ENCODE results near the gene SRCAP.
A peak's percentile ranks its signal among the peaks of the same experiment; 100 is the strongest.

The SRCAP gene

GRCh38 chr16:30737794-30738648 lies 39.0 kb downstream of the SRCAP start:
- DNase-seq = no peak

- no peak for DNase-seq
Measured at GRCh38 chr16:30738984-30739951, 40.3 kb downstream of the SRCAP start.

- peak; percentile 4 to 12 (median 8) for DNase-seq
Measured at GRCh38 chr16:30740364-30741251, 41.6 kb downstream of the SRCAP start.

GRCh38 chr16:30741461-30741914 lies 42.5 kb downstream of the SRCAP start:
- peak in 1 of 3 experiments; percentile 6 for DNase-seq

- no peak for DNase-seq
Measured at GRCh38 chr16:30743716-30744115, 44.7 kb downstream of the SRCAP start.

- DNase-seq = no peak
Measured at GRCh38 chr16:30744183-30744582, 45.2 kb downstream of the SRCAP start.

- DNase-seq = no peak
Measured at GRCh38 chr16:30745082-30745481, 46.1 kb downstream of the SRCAP start.

GRCh38 chr16:30746638-30747175 lies 47.7 kb downstream of the SRCAP start:
- DNase-seq = no peak

GRCh38 chr16:30747331-30747730 lies 48.4 kb downstream of the SRCAP start:
- peak in 1 of 3 experiments; percentile 49 for DNase-seq

GRCh38 chr16:30747799-30748633 lies 49.0 kb downstream of the SRCAP start, which contains the start of gene PHKG2:
Gene PHKG2 (plus strand): TSS chr16:30748425. CDS start chr16:30748821, 396 bp downstream.
- peak; percentile 96 to 99 (median 99) for DNase-seq

- peak in 1 of 3 experiments; percentile 47 for DNase-seq
Measured at GRCh38 chr16:30748634-30749445, 49.9 kb downstream of the SRCAP start.

GRCh38 chr16:30750201-30750600 lies 51.2 kb downstream of the SRCAP start:
- no peak for DNase-seq

- DNase-seq = no peak
Measured at GRCh38 chr16:30750876-30751465, 52.0 kb downstream of the SRCAP start.

GRCh38 chr16:30753596-30753995 lies 54.6 kb downstream of the SRCAP start:
- no peak for DNase-seq

GRCh38 chr16:30755955-30756780 lies 57.2 kb downstream of the SRCAP start:
- DNase-seq = no peak

- DNase-seq = no peak
Measured at GRCh38 chr16:30756781-30757100, 57.8 kb downstream of the SRCAP start.

GRCh38 chr16:30757316-30757715 lies 58.3 kb downstream of the SRCAP start:
- DNase-seq = no peak

- DNase-seq = no peak
Measured at GRCh38 chr16:30758988-30759491, 60.1 kb downstream of the SRCAP start.

All from NCI-H1417 (cell line).